Measurements from ENCODE around the gene GRID1.

Gene GRID1

GRCh38 chr10:85811405-85811804, 555.2 kb downstream of the GRID1 start:
- no peak for DNase-seq (ENCODE audit: low spot score)

GRCh38 chr10:85810674-85811073, 555.9 kb downstream of the GRID1 start:
- no peak for DNase-seq (ENCODE audit: low spot score)

GRCh38 chr10:85795460-85795859, 571.1 kb downstream of the GRID1 start:
- no peak for DNase-seq (ENCODE audit: low spot score)

GRCh38 chr10:85794553-85794952, 572.0 kb downstream of the GRID1 start:
- DNase-seq (ENCODE audit: low spot score): no peak

GRCh38 chr10:85792533-85792858, 574.1 kb downstream of the GRID1 start:
- DNase-seq (ENCODE audit: low spot score): no peak

GRCh38 chr10:85791818-85792532, 574.6 kb downstream of the GRID1 start:
- DNase-seq (ENCODE audit: low spot score): no peak

GRCh38 chr10:85789982-85790789, 576.4 kb downstream of the GRID1 start:
- DNase-seq (ENCODE audit: low spot score): no peak

GRCh38 chr10:85789125-85789524, 577.5 kb downstream of the GRID1 start:
- DNase-seq (ENCODE audit: low spot score): no peak

GRCh38 chr10:85788570-85788969, 578.0 kb downstream of the GRID1 start:
- no peak for DNase-seq (ENCODE audit: low spot score)

GRCh38 chr10:85787881-85788280, 578.7 kb downstream of the GRID1 start:
- DNase-seq (ENCODE audit: low spot score): no peak

GRCh38 chr10:85787393-85787792, 579.2 kb downstream of the GRID1 start:
- no peak for DNase-seq (ENCODE audit: low spot score)

- peak; percentile 12 for DNase-seq (ENCODE audit: low spot score)
These were observed 580.1 kb downstream of the GRID1 start for GRCh38 chr10:85786401-85786899.

- DNase-seq (ENCODE audit: low spot score): no peak
These were observed 581.8 kb downstream of the GRID1 start for GRCh38 chr10:85784792-85785191.

- no peak for DNase-seq (ENCODE audit: low spot score)
These were observed 585.2 kb downstream of the GRID1 start for GRCh38 chr10:85781404-85781803.

GRCh38 chr10:85778074-85778473, 588.5 kb downstream of the GRID1 start:
- DNase-seq (ENCODE audit: low spot score): no peak

- DNase-seq (ENCODE audit: low spot score): no peak
These were observed 598.7 kb downstream of the GRID1 start for GRCh38 chr10:85767891-85768290.

- no peak for DNase-seq (ENCODE audit: low spot score)
These were observed 602.5 kb downstream of the GRID1 start for GRCh38 chr10:85764108-85764507.

- no peak for DNase-seq (ENCODE audit: low spot score)
These were observed 604.6 kb downstream of the GRID1 start for GRCh38 chr10:85761906-85762445.

- DNase-seq (ENCODE audit: low spot score): no peak
These were observed 624.8 kb downstream of the GRID1 start for GRCh38 chr10:85741626-85742300.

- DNase-seq (ENCODE audit: low spot score): no peak
These were observed 630.6 kb downstream of the GRID1 start for GRCh38 chr10:85735997-85736396.

GRCh38 chr10:85734791-85735190, 631.8 kb downstream of the GRID1 start:
- no peak for DNase-seq (ENCODE audit: low spot score)

- no peak for DNase-seq (ENCODE audit: low spot score)
These were observed 642.4 kb downstream of the GRID1 start for GRCh38 chr10:85724215-85724614.

Measured in HuH-7 (cell line).